Nephron (organoid): ENCODE measurements around the gene MRGPRF.

ENCODE experiments used
- H3K27ac Mint-ChIP-seq, 3 experiments: 2 replicates each; pipeline ENCODE4 v1.8.0; 2020; ENCODE audit warnings: mixed read lengths in 3 of 3, mild to moderate bottlenecking in 2 of 3, moderate library complexity in 1 of 3
- H3K27me3 Mint-ChIP-seq: 2 replicates; pipeline ENCODE4 v1.8.0; 2021; ENCODE audit warnings: low read depth, mild to moderate bottlenecking, moderate library complexity, mixed read lengths
- H3K36me3 Mint-ChIP-seq: 2 replicates; pipeline ENCODE4 v1.8.0; 2020; ENCODE audit warnings: low read depth, mixed read lengths
- H3K4me1 Mint-ChIP-seq: 2 replicates; pipeline ENCODE4 v1.8.0; 2020; ENCODE audit warnings: mixed read lengths
- H3K4me3 Mint-ChIP-seq, 3 experiments: 2 replicates each; pipeline ENCODE4 v1.8.0; 2020; ENCODE audit warnings: mild to moderate bottlenecking in 3 of 3, mixed read lengths in 3 of 3, moderate library complexity in 2 of 3
- H3K9me3 Mint-ChIP-seq: 2 replicates; pipeline ENCODE4 v1.8.0; 2020; ENCODE audit warnings: mixed read lengths
- TF ChIP-seq, protein P1 (sequence below), 3 experiments: fragments of 200-600 bp; sonication (generic); IDR thresholded peaks; one replicate each; pipeline ENCODE4 v1.5.0; 2021; ENCODE audit warnings: antibody characterized with exemption in 3 of 3; ENCODE audit not compliant: unreplicated experiment in 3 of 3

The MRGPRF gene

GRCh38 chr11:69013009-69013951 lies at the start of gene MRGPRF:
Gene MRGPRF, minus strand, starts transcription at chr11:69013246. Its CDS starts 3,345 bp downstream, at chr11:69009901.
- TF ChIP-seq, protein P1, sequence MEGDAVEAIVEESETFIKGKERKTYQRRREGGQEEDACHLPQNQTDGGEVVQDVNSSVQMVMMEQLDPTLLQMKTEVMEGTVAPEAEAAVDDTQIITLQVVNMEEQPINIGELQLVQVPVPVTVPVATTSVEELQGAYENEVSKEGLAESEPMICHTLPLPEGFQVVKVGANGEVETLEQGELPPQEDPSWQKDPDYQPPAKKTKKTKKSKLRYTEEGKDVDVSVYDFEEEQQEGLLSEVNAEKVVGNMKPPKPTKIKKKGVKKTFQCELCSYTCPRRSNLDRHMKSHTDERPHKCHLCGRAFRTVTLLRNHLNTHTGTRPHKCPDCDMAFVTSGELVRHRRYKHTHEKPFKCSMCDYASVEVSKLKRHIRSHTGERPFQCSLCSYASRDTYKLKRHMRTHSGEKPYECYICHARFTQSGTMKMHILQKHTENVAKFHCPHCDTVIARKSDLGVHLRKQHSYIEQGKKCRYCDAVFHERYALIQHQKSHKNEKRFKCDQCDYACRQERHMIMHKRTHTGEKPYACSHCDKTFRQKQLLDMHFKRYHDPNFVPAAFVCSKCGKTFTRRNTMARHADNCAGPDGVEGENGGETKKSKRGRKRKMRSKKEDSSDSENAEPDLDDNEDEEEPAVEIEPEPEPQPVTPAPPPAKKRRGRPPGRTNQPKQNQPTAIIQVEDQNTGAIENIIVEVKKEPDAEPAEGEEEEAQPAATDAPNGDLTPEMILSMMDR (IDR thresholded peaks at IDR 0.05; ENCODE audit: unreplicated experiment in 3 of 3): peak; percentile 19 to 53 (median 31)
- Mint-ChIP-seq H3K27me3 (peaks cover 14% of the 10 kb centered on the region), H3K36me3 (no peaks in the 10 kb centered on the region), H3K9me3 (no peaks in the 10 kb centered on the region), H3K4me3 (peak within 1 kb of the TSS; percentile 66 to 85 (median 82)), H3K27ac (peak within 1 kb of the TSS; percentile 92 to 96 (median 95)), H3K4me1 (peaks cover 22% of the 10 kb centered on the region)

DNA sequence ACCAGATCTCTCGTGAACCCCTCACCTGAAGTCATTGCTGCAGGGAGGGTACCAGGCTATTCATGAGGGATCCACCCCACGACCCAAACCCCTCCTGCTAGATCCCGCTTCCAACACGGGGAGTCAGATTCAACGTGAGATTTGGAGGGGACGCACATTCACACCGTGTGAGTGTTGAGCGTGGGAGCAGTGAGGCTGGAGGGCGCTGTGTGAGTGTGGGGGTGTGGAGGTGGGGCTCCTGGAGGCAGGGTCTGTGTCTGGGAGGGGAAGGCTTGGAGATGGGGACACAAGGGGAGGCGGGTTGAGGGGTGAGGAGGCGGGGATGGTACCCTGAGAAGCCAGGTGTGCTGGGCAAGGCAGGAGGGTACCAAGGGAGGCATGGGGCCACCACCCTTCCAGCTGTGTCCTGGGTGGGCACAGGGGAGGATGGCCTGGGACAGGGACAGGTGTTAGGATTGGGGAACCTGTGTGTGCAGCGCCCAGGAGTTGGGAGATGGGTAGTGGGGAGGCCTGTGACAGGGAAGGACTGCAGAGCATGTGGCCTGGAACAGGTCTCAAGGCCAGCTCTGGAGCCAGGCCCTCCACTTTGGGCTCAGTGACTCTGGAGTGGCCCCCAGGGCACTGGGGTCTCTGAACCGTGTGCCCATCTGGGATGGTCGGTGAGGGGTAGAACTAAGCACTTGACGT lies 49.3 kb upstream of the MRGPRF start:
- Mint-ChIP-seq H3K4me1 (peaks cover 5% of the 10 kb centered on the region), H3K27ac (no peak overlapping the region), H3K9me3 (no peaks in the 10 kb centered on the region), H3K4me3 (no peak overlapping the region), H3K27me3 (peaks cover 4% of the 10 kb centered on the region), H3K36me3 (no peaks in the 10 kb centered on the region)
- TF ChIP-seq, protein P1 (IDR thresholded peaks at IDR 0.05; ENCODE audit: unreplicated experiment in 3 of 3): no peak

DNA sequence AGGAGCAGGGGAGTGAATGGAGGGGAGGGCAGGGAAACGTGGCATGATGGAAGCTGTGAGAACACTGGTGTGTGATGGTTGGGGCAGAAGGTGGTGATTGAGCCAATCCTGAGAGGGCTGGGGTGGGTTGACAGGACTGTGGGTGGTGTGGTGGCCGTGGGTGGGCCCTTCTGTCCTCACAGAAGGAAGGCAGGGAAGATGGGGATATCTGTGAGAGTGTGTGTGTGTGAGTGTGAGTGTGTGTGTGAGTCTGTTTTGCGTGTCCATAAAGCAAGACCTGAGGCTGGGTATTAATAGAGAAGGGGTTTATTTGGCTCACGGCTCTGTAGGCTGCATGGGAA lies 48.6 kb upstream of the MRGPRF start:
- peaks cover 4% of the 10 kb centered on the region for H3K27me3 Mint-ChIP-seq
- H3K4me1 Mint-ChIP-seq: peaks cover 5% of the 10 kb centered on the region
- H3K4me3 Mint-ChIP-seq: no peak overlapping the region
- TF ChIP-seq, protein P1 (IDR thresholded peaks at IDR 0.05; ENCODE audit: unreplicated experiment in 3 of 3): no peak
- H3K9me3 Mint-ChIP-seq: no peaks in the 10 kb centered on the region
- no peak overlapping the region for H3K27ac Mint-ChIP-seq
- H3K36me3 Mint-ChIP-seq: no peaks in the 10 kb centered on the region

GRCh38 chr11:69060806-69061712 lies 48.0 kb upstream of the MRGPRF start:
- Mint-ChIP-seq H3K27ac (no peak overlapping the region), H3K4me1 (peaks cover 5% of the 10 kb centered on the region), H3K27me3 (peaks cover 4% of the 10 kb centered on the region), H3K4me3 (no peak overlapping the region), H3K9me3 (no peaks in the 10 kb centered on the region), H3K36me3 (peaks cover 4% of the 10 kb centered on the region)
- TF ChIP-seq, protein P1 (IDR thresholded peaks at IDR 0.05; ENCODE audit: unreplicated experiment in 3 of 3): no peak

DNA sequence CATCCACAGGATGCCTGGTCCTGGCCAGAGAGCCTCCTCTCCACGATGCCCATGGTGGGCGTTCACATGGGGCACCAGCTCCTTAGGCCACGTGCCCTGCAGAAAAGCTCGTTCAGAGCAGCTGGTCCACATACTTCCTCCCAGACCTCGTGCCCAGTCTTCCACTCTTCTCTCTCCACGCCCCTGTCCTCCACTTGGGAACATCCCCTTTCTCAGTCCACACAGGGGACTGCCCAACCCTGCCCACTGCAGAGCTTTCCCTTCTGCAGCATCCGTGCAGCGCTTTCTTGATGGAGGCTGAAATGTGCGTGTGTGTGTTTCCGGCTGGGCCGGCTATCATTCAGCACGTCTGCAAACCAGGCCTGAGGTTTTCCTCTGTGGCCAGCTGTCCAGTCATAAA lies 46.9 kb upstream of the MRGPRF start:
- TF ChIP-seq, protein P1 (IDR thresholded peaks at IDR 0.05; ENCODE audit: unreplicated experiment in 3 of 3): no peak
- no peak overlapping the region for H3K27ac Mint-ChIP-seq
- H3K9me3 Mint-ChIP-seq: no peaks in the 10 kb centered on the region
- peaks cover 4% of the 10 kb centered on the region for H3K27me3 Mint-ChIP-seq
- peaks cover 7% of the 10 kb centered on the region for H3K36me3 Mint-ChIP-seq
- H3K4me1 Mint-ChIP-seq: peaks cover 8% of the 10 kb centered on the region
- H3K4me3 Mint-ChIP-seq: no peak overlapping the region
